Measurements from ENCODE around the gene ERH. TPM values are rescaled to one million over a fixed set of nuclear protein-coding genes. Genes with fewer than 3 reads are reported as not detected.

Gene ERH
- 10 to 100 TPM; 62.4 to 70.9 (median 68.8) TPM for total RNA-seq

GRCh38 chr14:69398053-69398817 lies at the start of gene ERH, which contains the start of gene SLC39A9:
Gene ERH (minus strand): TSS chr14:69398299. CDS start chr14:69398233, 66 bp downstream.
Gene SLC39A9 (plus strand): TSS chr14:69398692. CDS start chr14:69399370, 678 bp downstream.
- ATAC-seq (ENCODE audit: low FRiP score) = peak; percentile 96
- peak; percentile 95 for DNase-seq (ENCODE audit: low spot score)
- no peak for TF ChIP-seq CTCF (IDR thresholded peaks at IDR 0.05)

- TF ChIP-seq CTCF (IDR thresholded peaks at IDR 0.05) = no peak
- DNase-seq (ENCODE audit: low spot score) = no peak
- ATAC-seq (ENCODE audit: low FRiP score) = no peak
These were observed 45.3 kb upstream of the ERH start for GRCh38 chr14:69443296-69443805.

DNA sequence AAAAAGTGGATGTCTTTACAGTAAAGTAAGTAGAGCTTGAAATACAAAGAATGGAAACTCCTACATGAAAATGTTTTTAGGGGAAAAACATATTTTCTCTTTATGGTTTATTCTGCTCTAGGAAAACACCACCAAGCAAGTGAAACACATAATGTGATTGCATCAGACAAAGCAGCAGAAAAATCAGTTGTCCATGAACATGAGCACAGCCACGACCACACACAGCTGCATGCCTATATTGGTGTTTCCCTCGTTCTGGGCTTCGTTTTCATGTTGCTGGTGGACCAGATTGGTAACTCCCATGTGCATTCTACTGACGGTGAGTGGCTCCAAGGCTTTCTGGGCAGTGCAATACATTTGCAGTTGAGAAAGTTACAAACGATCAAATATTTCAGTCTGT lies 43.8 kb upstream of the ERH start:
- ATAC-seq (ENCODE audit: low FRiP score) = no peak
- no peak for DNase-seq (ENCODE audit: low spot score)
- no peak for TF ChIP-seq CTCF (IDR thresholded peaks at IDR 0.05)

DNA sequence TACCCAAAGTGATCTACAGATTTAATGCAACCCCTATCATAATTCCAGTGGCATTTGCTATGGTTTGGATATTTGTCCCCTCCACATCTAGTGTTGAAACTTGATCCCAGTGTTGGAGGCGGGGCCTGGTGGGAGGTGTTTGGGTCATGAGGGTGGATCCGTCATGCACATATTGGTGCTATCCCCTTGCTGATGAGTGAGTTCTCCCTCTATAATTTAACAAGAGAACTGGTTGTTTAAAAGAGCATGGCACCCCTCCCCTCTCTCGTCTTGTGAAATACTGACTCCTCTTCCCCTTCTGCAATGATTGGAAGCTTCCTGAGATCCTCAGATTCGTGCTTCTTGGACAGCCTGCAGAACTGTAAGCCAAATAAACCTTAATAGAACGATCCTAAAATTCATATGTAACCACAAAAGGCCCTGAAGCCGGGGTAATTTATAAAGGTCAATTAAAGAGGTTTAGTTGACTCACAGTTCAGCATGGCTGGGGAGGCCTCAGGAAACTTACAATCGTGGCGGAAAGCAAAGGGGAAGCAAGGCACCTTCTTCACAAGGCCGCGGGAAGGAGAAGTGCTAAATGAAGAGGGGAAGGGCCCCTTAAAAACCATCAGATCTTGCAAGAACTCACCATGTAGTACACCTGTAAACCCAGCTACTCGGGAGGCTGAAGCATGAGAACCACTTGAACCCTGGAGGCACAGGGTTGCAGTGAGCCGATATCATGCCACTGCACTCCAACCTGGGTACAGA lies 41.6 kb upstream of the ERH start:
- TF ChIP-seq CTCF (IDR thresholded peaks at IDR 0.05) = no peak
- no peak for ATAC-seq (ENCODE audit: low FRiP score)
- no peak for DNase-seq (ENCODE audit: low spot score)

GRCh38 chr14:69432364-69432763 lies 34.3 kb upstream of the ERH start:
- no peak for ATAC-seq (ENCODE audit: low FRiP score)
- no peak for TF ChIP-seq CTCF (IDR thresholded peaks at IDR 0.05)
- DNase-seq (ENCODE audit: low spot score) = no peak

DNA sequence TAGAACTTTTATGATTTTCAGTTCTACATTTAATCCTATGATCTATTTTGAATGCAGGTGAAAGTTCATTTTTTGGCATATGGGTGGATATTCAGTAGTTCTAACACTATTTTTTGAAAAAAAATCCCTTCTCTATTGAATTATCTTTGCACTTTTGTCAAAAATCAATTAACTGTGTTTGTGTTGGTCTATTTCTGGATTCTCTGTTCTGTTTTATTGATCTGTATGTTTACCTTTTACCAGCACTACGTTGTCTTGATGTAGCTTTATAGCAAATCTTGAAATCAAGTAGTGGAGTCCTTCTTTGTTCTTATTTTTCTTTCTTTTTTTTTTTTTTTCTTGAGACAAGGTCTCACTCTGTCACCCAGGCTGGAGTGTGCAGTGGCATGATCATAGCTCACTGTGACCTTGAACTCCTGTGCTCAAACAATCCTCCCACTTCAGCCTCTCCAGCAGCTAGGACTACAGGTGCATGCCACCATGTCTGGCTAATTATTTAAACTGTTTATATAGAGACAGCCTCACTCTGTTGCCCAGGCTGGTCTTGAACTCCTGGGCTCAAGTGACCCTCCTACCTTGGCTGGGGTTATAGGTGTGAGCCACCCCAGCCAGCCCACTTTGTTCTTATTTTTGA lies 32.3 kb upstream of the ERH start:
- no peak for TF ChIP-seq CTCF (IDR thresholded peaks at IDR 0.05)
- no peak for ATAC-seq (ENCODE audit: low FRiP score)
- DNase-seq (ENCODE audit: low spot score) = no peak
